ENCODE data around the gene SZRD1.

DNA sequence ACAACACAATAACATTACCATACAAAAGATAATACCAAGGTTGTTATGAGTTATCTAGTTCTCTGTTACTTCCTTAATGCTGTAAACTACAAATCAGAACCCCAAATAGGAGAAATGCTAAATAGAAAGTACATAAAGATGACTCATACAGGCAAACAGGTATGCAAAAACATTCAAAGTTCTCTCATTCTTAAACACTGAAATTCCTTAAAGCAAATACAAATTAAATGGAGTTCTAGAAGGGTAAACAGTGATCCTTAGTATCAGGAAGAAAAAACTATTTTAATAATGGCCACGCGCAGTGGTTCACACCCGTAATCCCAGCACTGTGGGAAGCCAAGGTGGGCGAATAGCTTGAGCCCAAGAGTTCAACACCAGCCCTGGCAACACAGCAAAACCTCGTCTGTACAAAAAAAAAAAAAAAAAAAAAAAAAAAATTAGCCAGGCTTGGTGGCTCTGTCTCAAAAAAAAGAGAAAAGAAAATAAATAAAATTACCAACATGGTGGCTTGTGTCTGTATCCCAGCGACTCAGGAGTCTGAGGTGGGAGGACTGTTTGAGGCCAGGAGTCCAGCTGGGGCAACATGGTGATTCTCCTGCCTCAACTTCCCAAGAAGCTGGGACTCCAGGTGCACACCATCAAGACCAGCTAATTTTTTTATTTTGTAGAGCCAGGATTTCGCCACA lies 32.2 kb upstream of the SZRD1 start:
- TF ChIP-seq CTCF (conservative IDR thresholded peaks at IDR 0.05; ENCODE audit: low read length) (no peak), EZH2phosphoT487 (IDR thresholded peaks at IDR 0.05; ENCODE audit: borderline replicate concordance) (no peak)
